SK-N-SH (cell line): ENCODE measurements around the gene NDOR1. TPM values are rescaled to one million over a fixed set of nuclear protein-coding genes. Genes with fewer than 3 reads are reported as not detected.

Experiments used
- CTCF ChIA-PET: fragments of 300-600, 350-600 bp; formaldehyde crosslinking; extraction: SDS; loops from one replicate; lab custom pipeline; 2021; lab: Yijun Ruan, JAX
- POLR2A ChIA-PET: fragments of 350-600 bp; sonication (Branson Sonifier 250); formaldehyde crosslinking; extraction: SDS; loops from one replicate; lab custom pipeline; 2020; ENCODE audit warnings: antibody characterized with exemption, inconsistent platforms; lab: Yijun Ruan, JAX
- DNase-seq: peaks from one replicate; pipeline ENCODE4 v3.0.0; 2012
- H2AFZ ChIP-seq: fragments of 200-600 bp; sonication (generic); 2 replicates; pipeline ENCODE4 v1.8.1; 2016; ENCODE audit warnings: antibody characterized with exemption, mild to moderate bottlenecking, low read depth
- H3F3A ChIP-seq: fragments of 200-600 bp; sonication (generic); replicated peaks from 2 replicates; pipeline ENCODE3; 2016; ENCODE audit warnings: antibody characterized with exemption, mild to moderate bottlenecking; ENCODE audit not compliant: insufficient read depth
- H3K27ac ChIP-seq, 2 experiments: fragments of 200-500 bp in 1 of 2; fragments of 200-600 bp in 1 of 2; sonication (Bioruptor generic) in 1 of 2; sonication (generic), shearing (Covaris generic) in 1 of 2; 2 replicates each; pipeline versions ENCODE4 v1.5.1 to v1.6.1; 2014 to 2016; ENCODE audit warnings: low read depth in 2 of 2, inconsistent platforms in 1 of 2, low read length in 1 of 2, mild to moderate bottlenecking in 1 of 2, mixed read lengths in 1 of 2
- H3K27me3 ChIP-seq: fragments of 200-600 bp; sonication (generic), shearing (Covaris generic); 2 replicates; pipeline ENCODE4 v1.6.1; 2016; ENCODE audit warnings: mixed run types; ENCODE audit not compliant: insufficient read depth
- H3K36me3 ChIP-seq, 2 experiments: fragments of 200-500 bp in 1 of 2; fragments of 200-600 bp in 1 of 2; sonication (Bioruptor generic) in 1 of 2; sonication (generic) in 1 of 2; replicated peaks in 1 of 2; 2 replicates each; pipeline versions ENCODE3 to v1.5.1; 2014 to 2016; ENCODE audit warnings: low read length in 1 of 2, mild to moderate bottlenecking in 1 of 2; ENCODE audit not compliant: insufficient read depth in 2 of 2, control insufficient read depth in 1 of 2
- H3K4me1 ChIP-seq, 2 experiments: fragments of 200-500 bp in 1 of 2; fragments of 200-600 bp in 1 of 2; sonication (Bioruptor generic) in 1 of 2; sonication (generic), shearing (Covaris generic) in 1 of 2; 2 replicates each; pipeline versions ENCODE4 v1.5.1 to v1.6.1; 2014 to 2016; ENCODE audit warnings: low read depth in 1 of 2, low read length in 1 of 2, mixed run types in 1 of 2; ENCODE audit not compliant: insufficient read depth in 2 of 2, control insufficient read depth in 1 of 2
- H3K4me2 ChIP-seq: fragments of 200-600 bp; sonication (generic), shearing (Covaris generic); 2 replicates; pipeline ENCODE4 v1.6.1; 2017; ENCODE audit warnings: mixed run types
- H3K4me3 ChIP-seq, 2 experiments: fragments of 200-500 bp in 1 of 2; fragments of 200-600 bp in 1 of 2; sonication (Bioruptor generic) in 1 of 2; sonication (generic), shearing (Covaris generic) in 1 of 2; 2 replicates each; pipeline versions ENCODE4 v1.5.1 to v1.8.1; 2014 to 2016; ENCODE audit warnings: low read depth in 2 of 2, inconsistent platforms in 1 of 2, low read length in 1 of 2, mild to moderate bottlenecking in 1 of 2, mixed read lengths in 1 of 2, moderate library complexity in 1 of 2
- H3K79me2 ChIP-seq: fragments of 200-600 bp; sonication (generic); 2 replicates; pipeline ENCODE4 v1.8.1; 2017; ENCODE audit warnings: mild to moderate bottlenecking; ENCODE audit not compliant: insufficient read depth
- H3K9ac ChIP-seq: fragments of 200-600 bp; sonication (generic); 2 replicates; pipeline ENCODE4 v1.6.1; 2017; ENCODE audit warnings: mixed run types
- H3K9me2 ChIP-seq: fragments of 200-600 bp; sonication (generic); 2 replicates; pipeline ENCODE4 v1.6.1; 2017; ENCODE audit warnings: mixed run types
- H3K9me3 ChIP-seq: fragments of 200-600 bp; sonication (generic); 2 replicates; pipeline ENCODE4 v1.6.1; 2017; ENCODE audit warnings: mixed run types, mild to moderate bottlenecking, moderate library complexity
- H4K20me1 ChIP-seq: fragments of 200-600 bp; sonication (generic); 2 replicates; pipeline ENCODE4 v1.6.1; 2017; ENCODE audit warnings: mild to moderate bottlenecking, mixed run types; ENCODE audit not compliant: insufficient read depth
- ELF1 ChIP-seq: IDR thresholded peaks from 2 replicates; pipeline ENCODE4 v1.4.0; 2012
- FOXM1 ChIP-seq: IDR thresholded peaks from 2 replicates; pipeline ENCODE4 v1.4.0; 2012; ENCODE audit warnings: low read depth, mild to moderate bottlenecking
- GABPA ChIP-seq: IDR thresholded peaks from 2 replicates; pipeline ENCODE4 v1.4.0; 2012; ENCODE audit warnings: low read depth, mild to moderate bottlenecking
- MAX ChIP-seq: IDR thresholded peaks from 2 replicates; pipeline ENCODE4 v1.4.0; 2012; ENCODE audit warnings: low read depth
- MEF2A ChIP-seq: IDR thresholded peaks from 2 replicates; pipeline ENCODE4 v1.4.0; 2012; ENCODE audit warnings: low read depth, borderline replicate concordance
- MXI1 ChIP-seq: IDR thresholded peaks from 2 replicates; pipeline ENCODE4 v1.6.1; 2012; ENCODE audit warnings: mild to moderate bottlenecking, low read depth, low read length, improper control_type of control experiment
- RAD21 ChIP-seq: IDR thresholded peaks from 2 replicates; pipeline ENCODE4 v1.6.1; 2012; ENCODE audit warnings: mild to moderate bottlenecking, low read length
- RCOR1 ChIP-seq: fragments of 150-350 bp; IDR thresholded peaks from 2 replicates; pipeline ENCODE4 v1.6.1; 2017; ENCODE audit warnings: antibody characterized with exemption, low read length
- RFX5 ChIP-seq: IDR thresholded peaks from 2 replicates; pipeline ENCODE4 v1.6.1; 2012; ENCODE audit warnings: mild to moderate bottlenecking, improper control_type of control experiment, low read length
- RXRA ChIP-seq: IDR thresholded peaks from 2 replicates; pipeline ENCODE4 v1.4.0; 2012; ENCODE audit warnings: low read depth, mild to moderate bottlenecking, borderline replicate concordance
- SIN3A ChIP-seq: IDR thresholded peaks from 2 replicates; pipeline ENCODE4 v1.6.1; 2012; ENCODE audit warnings: low read depth, mild to moderate bottlenecking, low read length, moderate library complexity, borderline replicate concordance
- USF1 ChIP-seq: IDR thresholded peaks from 2 replicates; pipeline ENCODE4 v1.4.0; 2012; ENCODE audit warnings: low read depth, borderline replicate concordance
- USF2 ChIP-seq: fragments of 150-350 bp; IDR thresholded peaks from 2 replicates; pipeline ENCODE4 v1.6.1; 2017; ENCODE audit warnings: antibody characterized with exemption, low read length, low read depth, borderline replicate concordance
- WGBS: methylation state at CpG from one replicate; pipeline ENCODE4 v1.1.6; 2017; ENCODE audit warnings: low lambda C conversion rate; 5-methylcytosine and 5-hydroxymethylcytosine counted together
- polyA plus RNA-seq, 3 experiments: library from polyadenylated mRNA; depleted of rRNA; stranded (reverse); fragments of >200 nt; gene quantifications; 2 replicates each; pipeline ENCODE4 v1.2.3, GENCODE V29; 2012
- TF ChIP-seq, protein P1 (sequence below): fragments of 150-350 bp; IDR thresholded peaks from 2 replicates; pipeline ENCODE4 v1.6.1; 2016; ENCODE audit warnings: mild to moderate bottlenecking, low read depth, low read length
- TF ChIP-seq, protein P2 (sequence below): IDR thresholded peaks from 2 replicates; pipeline ENCODE4; 2012

The NDOR1 gene
- polyA plus RNA-seq, 1 of the 3 experiments (the other 2 are of a cell fraction): 8.6 TPM

- Histone ChIP-seq H3K4me1 (peaks cover 0 to 45% of the 10 kb centered on the region in 2 experiments; a peak in 1 of 4 replicates), H3K9me3 (no peaks in the 10 kb centered on the region), H3K4me3 (no peak overlapping the region), H3K79me2 (no peaks in the 10 kb centered on the region), H2AFZ (no peak overlapping the region), H3F3A (peaks cover 16% of the 10 kb centered on the region), H3K4me2 (no peak overlapping the region), H4K20me1 (no peaks in the 10 kb centered on the region), H3K36me3 (no peaks in the 10 kb centered on the region), H3K27ac (no peak overlapping the region; a peak in 1 of 4 replicates), H3K9ac (no peak overlapping the region), H3K9me2 (no peaks in the 10 kb centered on the region), H3K27me3 (no peaks in the 10 kb centered on the region)
- DNase-seq: no peak
- CTCF ChIA-PET: interaction anchor here (0.9 to 3.8 kb wide), 5 partner anchors 105 to 194 kb away, joined by 3 to 40 read pairs (median 5); no protein-coding TSS in a partner anchor
- 87% methylated on average over 6 of the region's 27 CpGs for WGBS
- POLR2A ChIA-PET: interaction anchor here (1.2 kb wide), 1 partner anchor 114 kb away, joined by 3 read pairs; no protein-coding TSS in a partner anchor
- no peak for TF ChIP-seq USF2
- TF ChIP-seq MAX: no peak
- TF ChIP-seq MEF2A: no peak
- no peak for TF ChIP-seq SIN3A
- TF ChIP-seq FOXM1: no peak
- no peak for TF ChIP-seq ELF1
- no peak for TF ChIP-seq MXI1
- no peak for TF ChIP-seq GABPA
- TF ChIP-seq RXRA: no peak
- TF ChIP-seq RFX5: no peak
- TF ChIP-seq, protein P1, sequence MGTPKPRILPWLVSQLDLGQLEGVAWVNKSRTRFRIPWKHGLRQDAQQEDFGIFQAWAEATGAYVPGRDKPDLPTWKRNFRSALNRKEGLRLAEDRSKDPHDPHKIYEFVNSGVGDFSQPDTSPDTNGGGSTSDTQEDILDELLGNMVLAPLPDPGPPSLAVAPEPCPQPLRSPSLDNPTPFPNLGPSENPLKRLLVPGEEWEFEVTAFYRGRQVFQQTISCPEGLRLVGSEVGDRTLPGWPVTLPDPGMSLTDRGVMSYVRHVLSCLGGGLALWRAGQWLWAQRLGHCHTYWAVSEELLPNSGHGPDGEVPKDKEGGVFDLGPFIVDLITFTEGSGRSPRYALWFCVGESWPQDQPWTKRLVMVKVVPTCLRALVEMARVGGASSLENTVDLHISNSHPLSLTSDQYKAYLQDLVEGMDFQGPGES: no peak
- TF ChIP-seq USF1: no peak
- no peak for TF ChIP-seq RAD21
- TF ChIP-seq, protein P2, sequence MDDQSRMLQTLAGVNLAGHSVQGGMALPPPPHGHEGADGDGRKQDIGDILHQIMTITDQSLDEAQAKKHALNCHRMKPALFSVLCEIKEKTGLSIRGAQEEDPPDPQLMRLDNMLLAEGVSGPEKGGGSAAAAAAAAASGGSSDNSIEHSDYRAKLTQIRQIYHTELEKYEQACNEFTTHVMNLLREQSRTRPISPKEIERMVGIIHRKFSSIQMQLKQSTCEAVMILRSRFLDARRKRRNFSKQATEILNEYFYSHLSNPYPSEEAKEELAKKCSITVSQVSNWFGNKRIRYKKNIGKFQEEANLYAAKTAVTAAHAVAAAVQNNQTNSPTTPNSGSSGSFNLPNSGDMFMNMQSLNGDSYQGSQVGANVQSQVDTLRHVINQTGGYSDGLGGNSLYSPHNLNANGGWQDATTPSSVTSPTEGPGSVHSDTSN: no peak
- no peak for TF ChIP-seq RCOR1
Observed at GRCh38 chr9:137228968-137229896, 23.7 kb downstream of the NDOR1 start.
